GM23248 (cell line): ENCODE measurements around the gene CEP295NL.

ENCODE experiments used
- EZH2 ChIP-seq: fragments of 200-600 bp; sonication (generic); IDR thresholded peaks from 2 replicates; pipeline ENCODE4 v1.6.1; 2018; ENCODE audit warnings: antibody characterized with exemption, mild to moderate bottlenecking; ENCODE audit not compliant: insufficient read depth, poor library complexity, severe bottlenecking
- EZH2phosphoT487 ChIP-seq: fragments of 200-600 bp; sonication (generic); IDR thresholded peaks from 2 replicates; pipeline ENCODE4 v1.6.1; 2018; ENCODE audit warnings: antibody characterized with exemption, moderate library complexity, mild to moderate bottlenecking, low read depth; ENCODE audit not compliant: insufficient read depth

DNA sequence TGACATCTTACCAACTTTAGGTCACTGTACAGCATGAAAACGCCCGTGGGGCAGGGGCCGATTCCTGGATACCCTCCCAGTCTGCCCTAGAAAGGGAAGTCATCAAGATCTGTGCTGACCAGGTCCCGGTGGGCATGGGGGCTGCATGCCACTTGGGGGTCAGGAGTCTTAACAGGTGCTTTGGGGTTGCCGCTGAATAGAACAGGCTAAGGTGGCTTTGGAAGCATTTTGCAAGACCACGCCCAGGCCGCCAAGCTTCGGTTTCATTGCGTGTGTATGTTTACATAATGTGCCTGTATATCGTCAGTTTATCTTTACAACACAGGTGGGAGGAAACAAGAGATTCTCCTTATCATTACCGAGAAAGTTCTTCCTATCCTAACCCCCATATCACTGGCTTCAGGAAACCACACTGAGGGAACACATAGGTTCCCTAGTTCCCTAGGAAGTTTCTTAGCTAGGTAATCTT is 49.0 kb downstream of the CEP295NL start:
- no peak for TF ChIP-seq EZH2
- no peak for TF ChIP-seq EZH2phosphoT487
